Calu3 (cell line): ENCODE data around the gene GRIA3. TPM values are rescaled to one million over a fixed set of nuclear protein-coding genes. Genes with fewer than 3 reads are reported as not detected.
A peak's percentile ranks its signal among the peaks of the same experiment; 100 is the strongest.
"Not testable (repeated sequence)": the region's sequence is repeated elsewhere in the genome, so short reads cannot be mapped to it uniquely, and the experiment has no call there.

ENCODE experiments used
- BruUV-seq: library from RNA; stranded (reverse); fragments of 400-500 nt; replicated peaks from 2 replicates; lab custom pipeline; 2021; lab: Mats Ljungman, UMichigan
- CTCF ChIA-PET: fragments of 300-600 bp; sonication (Branson Sonifier 250); formaldehyde crosslinking; loops from one replicate; lab custom pipeline; 2022; ENCODE audit warnings: antibody characterized with exemption; lab: Charles Lee
- DNase-seq: peaks from one replicate; pipeline ENCODE4 v3.0.0; 2022
- H3K27ac Mint-ChIP-seq: one replicate; pipeline ENCODE4 v1.8.0; 2022; ENCODE audit warnings: mixed read lengths; ENCODE audit not compliant: unreplicated experiment
- H3K27me3 Mint-ChIP-seq: one replicate; pipeline ENCODE4 v1.8.0; 2022; ENCODE audit warnings: mixed read lengths; ENCODE audit not compliant: unreplicated experiment
- H3K36me3 Mint-ChIP-seq: one replicate; pipeline ENCODE4 v1.8.0; 2022; ENCODE audit warnings: mild to moderate bottlenecking, moderate library complexity, mixed read lengths; ENCODE audit not compliant: insufficient read depth, unreplicated experiment
- H3K4me1 Mint-ChIP-seq: one replicate; pipeline ENCODE4 v1.8.0; 2022; ENCODE audit warnings: mild to moderate bottlenecking, low read depth, mixed read lengths; ENCODE audit not compliant: unreplicated experiment
- H3K4me3 Mint-ChIP-seq: one replicate; pipeline ENCODE4 v1.8.0; 2022; ENCODE audit warnings: mild to moderate bottlenecking, low read depth, moderate library complexity, mixed read lengths; ENCODE audit not compliant: unreplicated experiment
- H3K9me3 Mint-ChIP-seq: one replicate; pipeline ENCODE4 v1.8.0; 2022; ENCODE audit warnings: low read depth, mixed read lengths; ENCODE audit not compliant: unreplicated experiment
- intact Hi-C: fragments of 100-400 bp; cut with micrococcal nuclease; formaldehyde crosslinking; loops from one replicate; pipeline ENCODE4 v1.10.0; 2022; ENCODE audit not compliant: unreplicated experiment
- total RNA-seq: library from RNA; stranded (reverse); gene quantifications from 2 replicates; pipeline ENCODE4 v1.2.3, GENCODE V29; 2022
- TF ChIP-seq, protein P1 (sequence below): fragments of 200-600 bp; IDR thresholded peaks from one replicate; pipeline ENCODE4 v1.8.0; 2022; ENCODE audit warnings: antibody characterized with exemption; ENCODE audit not compliant: unreplicated experiment

The GRIA3 gene
- total RNA-seq, 1 experiment from 2014 or later, result not detected

DNA sequence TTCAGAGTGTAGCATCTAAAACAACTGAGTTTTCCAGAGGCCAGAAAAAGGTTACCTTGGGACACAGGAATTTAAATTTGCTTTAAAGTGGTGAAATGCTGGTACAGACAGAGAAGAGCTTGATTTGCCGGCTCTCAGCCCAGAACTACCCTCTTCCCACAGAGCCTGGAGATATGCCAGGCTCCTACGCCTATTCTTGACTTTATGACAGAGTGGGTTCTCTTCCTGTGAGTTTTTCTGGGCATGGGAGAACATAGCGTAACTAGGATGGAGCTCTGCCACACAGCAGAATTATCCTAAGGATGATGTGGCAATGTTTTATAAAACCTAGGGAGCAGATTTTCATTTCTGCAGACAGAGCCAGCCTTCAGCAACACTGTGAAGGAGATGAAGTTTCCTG is 241.8 kb downstream of the GRIA3 start:
- no peak for DNase-seq
- Mint-ChIP-seq H3K36me3 (no peaks in the 10 kb centered on the region), H3K27me3 (peaks cover 14% of the 10 kb centered on the region), H3K9me3 (no peaks in the 10 kb centered on the region), H3K27ac (no peak overlapping the region), H3K4me1 (no peaks in the 10 kb centered on the region), H3K4me3 (no peak overlapping the region)
- TF ChIP-seq, protein P1, sequence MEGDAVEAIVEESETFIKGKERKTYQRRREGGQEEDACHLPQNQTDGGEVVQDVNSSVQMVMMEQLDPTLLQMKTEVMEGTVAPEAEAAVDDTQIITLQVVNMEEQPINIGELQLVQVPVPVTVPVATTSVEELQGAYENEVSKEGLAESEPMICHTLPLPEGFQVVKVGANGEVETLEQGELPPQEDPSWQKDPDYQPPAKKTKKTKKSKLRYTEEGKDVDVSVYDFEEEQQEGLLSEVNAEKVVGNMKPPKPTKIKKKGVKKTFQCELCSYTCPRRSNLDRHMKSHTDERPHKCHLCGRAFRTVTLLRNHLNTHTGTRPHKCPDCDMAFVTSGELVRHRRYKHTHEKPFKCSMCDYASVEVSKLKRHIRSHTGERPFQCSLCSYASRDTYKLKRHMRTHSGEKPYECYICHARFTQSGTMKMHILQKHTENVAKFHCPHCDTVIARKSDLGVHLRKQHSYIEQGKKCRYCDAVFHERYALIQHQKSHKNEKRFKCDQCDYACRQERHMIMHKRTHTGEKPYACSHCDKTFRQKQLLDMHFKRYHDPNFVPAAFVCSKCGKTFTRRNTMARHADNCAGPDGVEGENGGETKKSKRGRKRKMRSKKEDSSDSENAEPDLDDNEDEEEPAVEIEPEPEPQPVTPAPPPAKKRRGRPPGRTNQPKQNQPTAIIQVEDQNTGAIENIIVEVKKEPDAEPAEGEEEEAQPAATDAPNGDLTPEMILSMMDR, result no peak
- BruUV-seq, result no TSS peak
- CTCF ChIA-PET, result no interaction called here
- intact Hi-C loops, result loop anchor here (10.0 kb wide), 2 partner anchors 251 to 431 kb away; no protein-coding TSS in a partner anchor

GRCh38 chrX:123432361-123433150 is 248.5 kb downstream of the GRIA3 start:
- TF ChIP-seq, protein P1, result no peak
- intact Hi-C loops, result no loop called here
- no peak overlapping the region for H3K4me3 Mint-ChIP-seq
- H3K4me1 Mint-ChIP-seq, result peaks cover 8% of the 10 kb centered on the region
- H3K27me3 Mint-ChIP-seq, result no peaks in the 10 kb centered on the region
- no peaks in the 10 kb centered on the region for H3K9me3 Mint-ChIP-seq
- peak; percentile 49 for DNase-seq
- H3K36me3 Mint-ChIP-seq, result no peaks in the 10 kb centered on the region
- H3K27ac Mint-ChIP-seq, result peak overlapping the region; percentile 42
- CTCF ChIA-PET, result no interaction called here
- no TSS peak for BruUV-seq

GRCh38 chrX:123436512-123437136 is 252.5 kb downstream of the GRIA3 start:
- no peak overlapping the region for H3K27ac Mint-ChIP-seq
- no peaks in the 10 kb centered on the region for H3K36me3 Mint-ChIP-seq
- CTCF ChIA-PET, result no interaction called here
- intact Hi-C loops, result no loop called here
- H3K27me3 Mint-ChIP-seq, result no peaks in the 10 kb centered on the region
- no peaks in the 10 kb centered on the region for H3K9me3 Mint-ChIP-seq
- BruUV-seq, result no TSS peak
- peaks cover 8% of the 10 kb centered on the region for H3K4me1 Mint-ChIP-seq
- no peak for DNase-seq
- TF ChIP-seq, protein P1, result no peak
- H3K4me3 Mint-ChIP-seq, result no peak overlapping the region

DNA sequence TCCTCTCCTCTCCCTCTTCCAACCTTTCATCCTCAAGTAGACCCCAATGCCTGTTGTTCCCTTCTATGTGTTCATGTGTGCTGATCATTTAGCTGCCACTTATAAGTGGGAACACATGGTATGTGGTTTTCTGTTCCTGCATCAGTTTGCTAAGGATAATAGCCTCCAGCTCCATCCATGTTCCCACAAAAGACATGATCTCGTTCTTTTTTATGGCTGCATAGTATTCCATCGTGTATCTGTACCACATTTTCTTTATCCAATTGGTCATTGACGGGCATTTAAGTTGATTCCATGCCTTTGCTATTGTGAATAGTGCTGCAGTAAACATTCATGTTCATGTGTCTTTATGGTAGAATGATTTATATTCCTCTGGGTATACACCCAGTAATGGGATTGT is 255.8 kb downstream of the GRIA3 start:
- CTCF ChIA-PET, H3K4me1 Mint-ChIP-seq, H3K9me3 Mint-ChIP-seq, DNase-seq, H3K36me3 Mint-ChIP-seq, BruUV-seq, H3K4me3 Mint-ChIP-seq, H3K27ac Mint-ChIP-seq, H3K27me3 Mint-ChIP-seq, intact Hi-C loops: not testable (repeated sequence)
